ENCODE measurements around the gene ITPK1.

DNA sequence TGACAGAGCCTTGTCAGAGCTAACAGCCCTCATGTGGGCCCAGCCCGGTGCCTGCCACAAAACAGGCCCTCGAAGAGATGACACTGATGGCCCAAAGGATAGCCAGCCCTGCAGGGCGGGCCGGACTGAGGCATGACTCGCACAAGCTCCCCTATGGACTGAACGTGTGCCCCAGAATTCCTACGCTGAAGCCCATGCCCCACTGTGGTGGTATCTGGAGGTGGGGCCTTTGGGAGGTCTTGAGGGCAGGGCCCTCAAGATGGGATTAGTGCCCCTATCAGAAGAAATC lies 154.2 kb downstream of the ITPK1 start:
- no peak for TF ChIP-seq CTCF (conservative IDR thresholded peaks at IDR 0.05; ENCODE audit: low read depth in 2 of 2)
- no peak for TF ChIP-seq CREB1 (CRISPR knock-in tag; IDR thresholded peaks at IDR 0.05; ENCODE audit: low read depth)
- no peak for TF ChIP-seq POLR2AphosphoS5 (IDR thresholded peaks at IDR 0.05; ENCODE audit: low read depth)
- TF ChIP-seq, protein P1, sequence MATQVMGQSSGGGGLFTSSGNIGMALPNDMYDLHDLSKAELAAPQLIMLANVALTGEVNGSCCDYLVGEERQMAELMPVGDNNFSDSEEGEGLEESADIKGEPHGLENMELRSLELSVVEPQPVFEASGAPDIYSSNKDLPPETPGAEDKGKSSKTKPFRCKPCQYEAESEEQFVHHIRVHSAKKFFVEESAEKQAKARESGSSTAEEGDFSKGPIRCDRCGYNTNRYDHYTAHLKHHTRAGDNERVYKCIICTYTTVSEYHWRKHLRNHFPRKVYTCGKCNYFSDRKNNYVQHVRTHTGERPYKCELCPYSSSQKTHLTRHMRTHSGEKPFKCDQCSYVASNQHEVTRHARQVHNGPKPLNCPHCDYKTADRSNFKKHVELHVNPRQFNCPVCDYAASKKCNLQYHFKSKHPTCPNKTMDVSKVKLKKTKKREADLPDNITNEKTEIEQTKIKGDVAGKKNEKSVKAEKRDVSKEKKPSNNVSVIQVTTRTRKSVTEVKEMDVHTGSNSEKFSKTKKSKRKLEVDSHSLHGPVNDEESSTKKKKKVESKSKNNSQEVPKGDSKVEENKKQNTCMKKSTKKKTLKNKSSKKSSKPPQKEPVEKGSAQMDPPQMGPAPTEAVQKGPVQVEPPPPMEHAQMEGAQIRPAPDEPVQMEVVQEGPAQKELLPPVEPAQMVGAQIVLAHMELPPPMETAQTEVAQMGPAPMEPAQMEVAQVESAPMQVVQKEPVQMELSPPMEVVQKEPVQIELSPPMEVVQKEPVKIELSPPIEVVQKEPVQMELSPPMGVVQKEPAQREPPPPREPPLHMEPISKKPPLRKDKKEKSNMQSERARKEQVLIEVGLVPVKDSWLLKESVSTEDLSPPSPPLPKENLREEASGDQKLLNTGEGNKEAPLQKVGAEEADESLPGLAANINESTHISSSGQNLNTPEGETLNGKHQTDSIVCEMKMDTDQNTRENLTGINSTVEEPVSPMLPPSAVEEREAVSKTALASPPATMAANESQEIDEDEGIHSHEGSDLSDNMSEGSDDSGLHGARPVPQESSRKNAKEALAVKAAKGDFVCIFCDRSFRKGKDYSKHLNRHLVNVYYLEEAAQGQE (IDR thresholded peaks at IDR 0.05; ENCODE audit: unreplicated experiment) = no peak

Measured in GM23338 (cell line).